GM12891 (cell line): ENCODE measurements around the gene KMT5C.

Experiments used
- PAX5 ChIP-seq: IDR thresholded peaks from 2 replicates; pipeline ENCODE4 v1.6.1; 2011; ENCODE audit warnings: low read length, moderate library complexity, mild to moderate bottlenecking; ENCODE audit not compliant: insufficient read depth, severe bottlenecking
- POLR2A ChIP-seq: IDR thresholded peaks from 2 replicates; pipeline ENCODE4 v1.6.1; 2011; ENCODE audit warnings: low read depth, low read length, control low read depth
- POLR2AphosphoS5 ChIP-seq: IDR thresholded peaks from 2 replicates; pipeline ENCODE4 v1.6.1; 2011; ENCODE audit warnings: low read depth, low read length, control low read depth
- POU2F2 ChIP-seq: IDR thresholded peaks from 2 replicates; pipeline ENCODE4 v1.6.1; 2011; ENCODE audit warnings: low read depth, mild to moderate bottlenecking, control low read depth, low read length, moderate library complexity
- SPI1 ChIP-seq: IDR thresholded peaks from 2 replicates; pipeline ENCODE4 v1.6.1; 2011; ENCODE audit warnings: low read depth, low read length, control low read depth
- TAF1 ChIP-seq: IDR thresholded peaks from 2 replicates; pipeline ENCODE4 v1.6.1; 2011; ENCODE audit warnings: low read depth, low read length, control low read depth

DNA sequence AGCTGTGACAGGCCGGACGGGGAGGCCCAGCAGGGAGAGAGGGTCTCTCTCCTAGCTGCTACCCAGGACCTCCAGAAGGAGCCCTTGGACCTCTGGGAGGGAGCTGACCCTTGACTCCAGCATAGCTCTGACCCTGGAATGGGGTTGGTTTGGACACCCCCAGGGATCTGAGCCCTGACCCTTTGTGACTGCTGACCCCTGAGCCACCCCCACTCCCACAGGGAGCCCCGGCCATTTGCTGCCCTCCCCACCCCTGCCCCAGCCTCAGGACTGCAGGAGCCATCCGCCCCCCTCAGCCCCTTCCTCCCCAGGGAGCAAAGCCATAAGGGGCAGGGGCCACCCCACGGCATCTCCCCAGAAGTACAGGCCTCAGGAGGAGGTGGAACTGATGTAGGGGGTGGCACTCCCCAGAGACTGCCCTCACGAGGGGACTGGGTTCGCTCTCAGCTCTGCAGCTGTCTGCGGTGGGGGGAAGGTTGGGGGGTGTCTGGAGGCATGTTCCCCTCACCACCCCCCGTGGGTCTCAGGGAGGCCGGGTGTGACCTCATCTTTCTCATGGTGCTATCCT is 7.8 kb downstream of the KMT5C start:
- TF ChIP-seq PAX5 = no peak
- no peak for TF ChIP-seq POLR2A
- TF ChIP-seq POLR2AphosphoS5 = no peak
- no peak for TF ChIP-seq TAF1
- no peak for TF ChIP-seq SPI1
- no peak for TF ChIP-seq POU2F2
